Measurements from ENCODE around the gene MECP2.
"Not testable (repeated sequence)": the region's sequence is repeated elsewhere in the genome, so short reads cannot be mapped to it uniquely, and the experiment has no call there.

MECP2 gene

GRCh38 chrX:154097589-154098541, at the start of gene MECP2:
Gene MECP2 (minus strand): TSS chrX:154097717.
- no peak for TF ChIP-seq CTCF (conservative IDR thresholded peaks at IDR 0.05; ENCODE audit: low read length)
- TF ChIP-seq EZH2phosphoT487 (IDR thresholded peaks at IDR 0.05; ENCODE audit: borderline replicate concordance), result no peak
- Histone ChIP-seq H3K4me3 (ENCODE audit: low read length, poor library complexity, severe bottlenecking) (peak within 1 kb of the TSS; percentile 91), H3K4me2 (ENCODE audit: low read depth, low read length, poor library complexity, severe bottlenecking) (peak within 1 kb of the TSS; percentile 94), H2AFZ (ENCODE audit: low read length) (peak within 1 kb of the TSS; percentile 89), H3F3A (ENCODE audit: low read depth) (no peaks in the 10 kb centered on the region), H3K9me2 (replicated peaks; ENCODE audit: low read depth, low read length) (no peaks in the 10 kb centered on the region), H4K20me1 (ENCODE audit: insufficient read depth, low read length, poor library complexity, severe bottlenecking) (peaks cover 30% of the 10 kb centered on the region), H3K9me3 (ENCODE audit: insufficient read depth, low read depth, low read length) (no peaks in the 10 kb centered on the region), H3K27me3 (ENCODE audit: insufficient read depth, low read length, poor library complexity, severe bottlenecking) (no peaks in the 10 kb centered on the region), H3K36me3 (ENCODE audit: insufficient read depth, low read length) (no peaks in the 10 kb centered on the region), H3K9ac (ENCODE audit: low read depth, low read length, poor library complexity, severe bottlenecking) (peak within 1 kb of the TSS; percentile 85), H3K4me1 (ENCODE audit: insufficient read depth, low read length, poor library complexity, severe bottlenecking) (peaks cover 29% of the 10 kb centered on the region), H3K79me2 (ENCODE audit: insufficient read depth, low read length) (peaks cover 41% of the 10 kb centered on the region)

- not testable (repeated sequence) for H3K27me3 ChIP-seq (ENCODE audit: insufficient read depth, low read length, poor library complexity, severe bottlenecking); H3K9me2 ChIP-seq (replicated peaks; ENCODE audit: low read depth, low read length); H3K36me3 ChIP-seq (ENCODE audit: insufficient read depth, low read length); H4K20me1 ChIP-seq (ENCODE audit: insufficient read depth, low read length, poor library complexity, severe bottlenecking); H2AFZ ChIP-seq (ENCODE audit: low read length); H3K79me2 ChIP-seq (ENCODE audit: insufficient read depth, low read length); H3K4me1 ChIP-seq (ENCODE audit: insufficient read depth, low read length, poor library complexity, severe bottlenecking); H3K9me3 ChIP-seq (ENCODE audit: insufficient read depth, low read depth, low read length); H3F3A ChIP-seq (ENCODE audit: low read depth); H3K4me2 ChIP-seq (ENCODE audit: low read depth, low read length, poor library complexity, severe bottlenecking); H3K9ac ChIP-seq (ENCODE audit: low read depth, low read length, poor library complexity, severe bottlenecking); H3K4me3 ChIP-seq (ENCODE audit: low read length, poor library complexity, severe bottlenecking)
These were observed 46.5 kb upstream of the MECP2 start, which contains the start of gene OPN1LW for GRCh38 chrX:154144010-154144409. Gene OPN1LW (plus strand): TSS chrX:154144243. CDS start chrX:154144284, 41 bp downstream.

- Histone ChIP-seq H3K9me2 (replicated peaks; ENCODE audit: low read depth, low read length) (no peaks in the 10 kb centered on the region), H3K79me2 (ENCODE audit: insufficient read depth, low read length) (no peaks in the 10 kb centered on the region), H2AFZ (ENCODE audit: low read length) (no peak overlapping the region), H3K27me3 (ENCODE audit: insufficient read depth, low read length, poor library complexity, severe bottlenecking) (no peaks in the 10 kb centered on the region), H3K9me3 (ENCODE audit: insufficient read depth, low read depth, low read length) (no peaks in the 10 kb centered on the region), H3K4me3 (ENCODE audit: low read length, poor library complexity, severe bottlenecking) (no peak overlapping the region), H4K20me1 (ENCODE audit: insufficient read depth, low read length, poor library complexity, severe bottlenecking) (no peaks in the 10 kb centered on the region), H3K9ac (ENCODE audit: low read depth, low read length, poor library complexity, severe bottlenecking) (no peak overlapping the region), H3K4me1 (ENCODE audit: insufficient read depth, low read length, poor library complexity, severe bottlenecking) (no peaks in the 10 kb centered on the region), H3K4me2 (ENCODE audit: low read depth, low read length, poor library complexity, severe bottlenecking) (no peak overlapping the region), H3K36me3 (ENCODE audit: insufficient read depth, low read length) (no peaks in the 10 kb centered on the region), H3F3A (ENCODE audit: low read depth) (no peaks in the 10 kb centered on the region)
- TF ChIP-seq EZH2phosphoT487 (IDR thresholded peaks at IDR 0.05; ENCODE audit: borderline replicate concordance), result no peak
- no peak for TF ChIP-seq CTCF (conservative IDR thresholded peaks at IDR 0.05; ENCODE audit: low read length)
These were observed 45.6 kb upstream of the MECP2 start for GRCh38 chrX:154142950-154143745.
